HG03520 (cell line): ENCODE measurements around the gene TTBK1.

ENCODE experiments used
- ATAC-seq: cut with Tn5 transposase; IDR thresholded peaks from one replicate; pipeline ENCODE4 v1.9.1; 2021; ENCODE audit warnings: mild to moderate bottlenecking, moderate library complexity; ENCODE audit not compliant: unreplicated experiment

Gene TTBK1

DNA sequence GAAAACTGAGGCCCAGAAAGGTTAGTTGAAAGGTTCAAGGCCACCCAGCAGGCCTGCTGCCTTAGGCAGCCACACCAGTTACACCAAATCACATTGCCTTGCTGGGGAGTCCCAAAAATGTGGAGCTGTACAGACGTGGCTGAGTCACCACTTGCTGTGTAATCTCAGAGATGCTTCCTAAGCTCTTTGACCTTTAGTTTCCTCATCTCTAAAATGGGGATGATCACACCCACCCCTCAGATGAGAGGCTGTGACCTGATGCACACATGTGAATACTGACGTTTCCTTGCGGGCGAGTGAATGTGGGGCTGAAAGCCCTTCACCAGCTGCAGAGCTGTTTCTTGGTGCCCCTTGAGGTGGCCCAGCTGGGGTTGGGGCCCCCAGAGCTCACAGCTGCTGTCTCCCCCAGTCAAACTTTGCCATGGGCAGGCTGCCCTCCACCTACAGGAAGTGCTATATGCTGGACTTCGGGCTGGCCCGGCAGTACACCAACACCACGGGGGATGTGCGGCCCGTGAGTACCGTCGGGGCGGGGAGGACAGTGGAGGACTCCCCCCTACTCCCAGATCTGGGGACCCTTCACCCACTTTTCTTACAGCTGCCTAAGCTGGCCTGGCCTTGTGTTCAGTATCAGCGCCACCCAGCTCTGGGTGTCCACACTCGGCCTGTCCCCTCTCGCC, 11.0 kb downstream of the TTBK1 start:
- no peak for ATAC-seq

DNA sequence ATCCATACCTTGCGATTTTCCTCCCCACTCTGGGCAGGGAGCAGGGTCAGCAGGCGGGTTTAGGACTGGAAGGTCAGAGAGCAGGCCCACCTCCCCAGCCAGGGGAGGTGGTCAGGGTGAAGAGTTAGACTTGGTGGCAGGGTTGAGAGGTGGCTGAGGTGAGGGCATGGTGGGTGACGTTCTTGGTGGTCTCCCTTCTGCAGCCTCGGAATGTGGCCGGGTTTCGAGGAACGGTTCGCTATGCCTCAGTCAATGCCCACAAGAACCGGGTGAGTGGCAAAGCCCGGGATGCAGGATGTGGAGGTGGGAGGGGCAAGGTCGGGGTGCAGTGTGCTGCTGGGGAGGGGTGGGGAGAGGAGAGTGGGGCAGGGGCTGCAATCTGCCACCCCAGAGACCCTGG, 11.6 kb downstream of the TTBK1 start:
- no peak for ATAC-seq

DNA sequence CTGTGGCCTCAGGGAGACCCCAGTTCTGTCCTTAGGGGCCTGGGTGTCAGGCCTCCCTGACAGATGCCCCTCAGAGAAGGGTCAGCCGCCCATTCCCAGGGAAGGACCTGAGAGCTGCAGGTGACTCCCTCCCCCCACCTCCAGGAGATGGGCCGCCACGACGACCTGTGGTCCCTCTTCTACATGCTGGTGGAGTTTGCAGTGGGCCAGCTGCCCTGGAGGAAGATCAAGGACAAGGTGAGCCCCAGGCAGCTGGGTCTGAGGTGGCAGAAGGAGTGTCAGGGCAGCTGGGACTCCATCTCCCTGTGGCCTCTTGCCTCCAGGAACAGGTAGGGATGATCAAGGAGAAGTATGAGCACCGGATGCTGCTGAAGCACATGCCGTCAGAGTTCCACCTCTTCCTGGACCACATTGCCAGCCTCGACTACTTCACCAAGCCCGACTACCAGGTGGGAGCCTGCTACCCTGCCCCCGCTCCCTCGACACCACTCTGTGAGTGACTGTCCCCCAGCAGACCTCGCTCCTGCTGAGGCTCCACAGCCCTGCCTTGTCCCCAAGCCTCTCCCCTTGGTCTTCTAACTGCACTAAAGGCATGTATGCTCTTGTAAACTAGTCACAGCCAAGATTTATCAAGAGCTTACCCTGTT, 12.2 kb downstream of the TTBK1 start:
- ATAC-seq, result no peak

DNA sequence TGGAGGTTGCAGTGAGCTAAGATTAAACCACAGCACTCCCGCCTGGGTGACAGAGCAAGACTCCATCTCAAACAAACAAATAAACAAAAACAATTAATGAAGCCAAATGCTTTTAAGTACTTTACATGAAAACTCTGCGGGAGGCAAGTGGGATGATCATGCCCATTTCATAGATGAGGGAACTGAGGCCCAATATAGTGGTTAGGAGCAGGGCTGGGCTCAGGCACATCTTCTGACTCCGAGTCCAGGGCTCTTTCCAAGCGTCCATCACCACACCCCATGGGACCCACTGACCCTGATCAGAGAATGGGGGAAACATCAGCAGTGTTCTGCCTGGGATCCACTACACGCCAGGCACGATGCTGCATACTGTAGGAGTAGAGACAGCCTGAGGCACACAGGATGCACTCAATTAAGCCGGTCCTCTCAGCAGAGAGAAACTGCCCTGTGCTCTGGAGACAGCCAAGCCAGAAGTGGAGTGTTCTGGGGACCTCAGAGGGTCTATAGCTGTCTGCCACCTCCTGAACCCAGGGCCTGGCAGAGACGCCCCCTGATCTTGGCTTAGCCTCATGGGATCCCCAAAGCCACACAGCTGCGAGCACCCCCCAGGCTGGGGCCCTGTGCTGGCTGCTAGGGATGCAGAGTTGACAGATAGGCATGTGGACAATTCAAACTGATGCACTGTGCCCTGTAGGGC, 13.5 kb downstream of the TTBK1 start:
- ATAC-seq, result no peak

DNA sequence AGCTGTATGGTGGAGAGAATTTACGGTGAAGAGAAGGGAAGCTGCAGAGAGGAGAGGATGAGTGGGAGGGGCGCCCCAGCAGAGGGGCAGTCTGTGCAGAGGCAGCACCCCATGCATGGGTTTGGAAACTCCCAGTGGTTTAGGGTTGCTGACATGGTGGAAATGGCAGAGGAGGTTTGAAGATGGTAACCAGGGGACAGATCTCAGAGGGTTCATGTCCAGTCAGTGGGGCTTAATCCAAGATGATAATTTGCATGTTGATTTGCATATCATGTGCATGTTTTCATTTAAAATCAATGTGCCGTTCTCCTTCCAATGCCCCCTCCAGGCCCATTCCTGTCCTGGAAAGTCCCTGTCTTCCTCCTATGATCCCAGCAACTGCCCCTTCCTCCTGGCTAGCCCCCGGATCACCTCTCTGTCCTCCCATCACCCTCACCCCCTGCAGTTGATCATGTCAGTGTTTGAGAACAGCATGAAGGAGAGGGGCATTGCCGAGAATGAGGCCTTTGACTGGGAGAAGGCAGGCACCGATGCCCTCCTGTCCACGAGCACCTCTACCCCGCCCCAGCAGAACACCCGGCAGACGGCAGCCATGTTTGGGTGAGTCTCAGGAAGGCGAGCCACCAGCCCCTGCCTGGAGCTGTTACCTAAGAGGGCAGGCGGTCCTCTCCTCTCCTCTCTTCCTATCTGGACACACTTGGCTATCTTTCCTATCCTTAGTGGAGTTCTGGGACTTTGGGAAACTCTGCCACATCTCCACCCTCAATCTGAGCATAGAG, 14.3 kb downstream of the TTBK1 start:
- no peak for ATAC-seq

DNA sequence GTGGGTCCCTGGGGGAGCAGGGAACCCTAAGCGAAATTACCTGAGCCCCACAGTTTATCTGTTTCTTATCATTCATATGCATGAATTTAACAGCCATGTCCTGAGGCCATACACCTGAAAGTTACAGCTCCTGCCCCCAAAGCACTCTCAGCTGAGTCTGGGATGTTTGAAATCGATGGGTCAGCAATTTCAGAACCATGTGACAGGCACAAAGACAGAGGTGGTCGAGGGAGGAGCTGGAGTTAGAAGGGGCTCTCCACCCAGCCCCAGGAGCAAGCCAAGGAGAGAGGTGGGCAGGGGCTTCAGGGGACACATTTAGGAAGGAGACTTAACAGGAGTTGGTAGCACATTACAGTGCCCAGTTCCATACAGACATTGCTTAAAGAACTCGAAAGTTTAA, 14.9 kb downstream of the TTBK1 start:
- no peak for ATAC-seq

DNA sequence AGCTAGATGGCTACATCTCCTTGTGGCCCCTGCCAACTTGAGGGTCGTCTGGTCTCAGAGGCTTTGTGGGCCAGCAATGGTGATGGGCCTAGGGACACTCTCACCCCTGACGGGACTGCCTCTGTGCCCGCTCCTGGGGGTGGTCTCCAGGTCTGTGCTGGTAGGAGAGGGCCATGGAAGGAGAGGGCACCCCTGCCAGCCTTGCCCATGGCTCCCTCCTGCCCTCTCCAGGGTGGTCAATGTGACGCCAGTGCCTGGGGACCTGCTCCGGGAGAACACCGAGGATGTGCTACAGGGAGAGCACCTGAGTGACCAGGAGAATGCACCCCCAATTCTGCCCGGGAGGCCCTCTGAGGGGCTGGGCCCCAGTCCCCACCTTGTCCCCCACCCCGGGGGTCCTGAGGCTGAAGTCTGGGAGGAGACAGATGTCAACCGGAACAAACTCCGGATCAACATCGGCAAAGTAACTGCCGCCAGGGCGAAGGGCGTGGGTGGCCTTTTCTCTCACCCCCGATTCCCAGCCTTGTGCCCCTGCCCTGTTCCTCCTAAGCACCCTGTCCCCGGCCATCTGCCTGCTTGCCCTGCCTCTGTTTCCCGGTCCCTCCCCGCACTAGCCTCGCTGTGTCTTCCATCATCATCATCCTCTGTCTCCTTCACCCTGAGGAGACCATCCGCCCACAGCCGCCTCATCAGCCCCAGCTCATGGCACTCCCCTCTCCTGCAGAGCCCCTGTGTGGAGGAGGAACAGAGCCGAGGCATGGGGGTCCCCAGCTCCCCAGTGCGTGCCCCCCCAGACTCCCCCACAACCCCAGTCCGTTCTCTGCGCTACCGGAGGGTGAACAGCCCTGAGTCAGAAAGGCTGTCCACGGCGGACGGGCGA, 15.8 kb downstream of the TTBK1 start:
- ATAC-seq, result no peak

DNA sequence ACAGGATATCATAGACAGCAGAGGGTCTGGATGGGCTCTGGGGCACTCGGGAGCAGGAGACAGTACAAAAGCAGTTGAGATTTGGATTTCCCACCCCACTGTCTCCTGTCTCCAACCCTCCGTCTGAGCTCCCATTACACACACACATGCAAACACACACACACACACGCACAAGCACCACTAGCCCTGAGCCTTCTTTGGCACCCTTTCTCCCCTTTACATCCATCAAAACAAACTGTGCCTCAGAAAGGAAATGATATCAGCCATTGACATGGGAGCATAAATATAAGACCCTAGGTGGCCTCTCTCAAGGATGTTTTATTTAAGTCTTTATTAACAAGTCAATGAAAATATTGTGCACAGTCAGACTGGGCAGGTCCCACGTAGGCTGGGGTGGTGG, 17.5 kb downstream of the TTBK1 start:
- no peak for ATAC-seq

DNA sequence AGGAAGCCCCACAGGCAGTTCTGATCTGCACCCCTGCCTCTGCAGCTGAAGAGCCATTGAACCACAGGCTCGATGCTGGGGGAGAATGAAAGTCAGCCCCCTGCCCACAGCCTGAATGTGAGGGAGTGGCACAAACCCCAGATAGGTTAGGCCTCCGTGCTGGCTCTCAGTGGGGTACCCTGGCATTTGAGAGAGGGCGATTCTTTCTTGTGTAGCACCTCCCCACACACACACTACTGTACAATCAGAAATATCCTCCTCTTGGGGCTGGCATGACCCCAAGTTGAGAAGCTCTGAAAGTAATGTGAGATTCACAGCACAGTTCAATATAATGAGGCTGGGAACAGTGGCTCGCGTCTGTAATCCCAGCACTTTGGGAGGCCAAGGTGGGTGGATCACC, 17.9 kb downstream of the TTBK1 start:
- no peak for ATAC-seq

DNA sequence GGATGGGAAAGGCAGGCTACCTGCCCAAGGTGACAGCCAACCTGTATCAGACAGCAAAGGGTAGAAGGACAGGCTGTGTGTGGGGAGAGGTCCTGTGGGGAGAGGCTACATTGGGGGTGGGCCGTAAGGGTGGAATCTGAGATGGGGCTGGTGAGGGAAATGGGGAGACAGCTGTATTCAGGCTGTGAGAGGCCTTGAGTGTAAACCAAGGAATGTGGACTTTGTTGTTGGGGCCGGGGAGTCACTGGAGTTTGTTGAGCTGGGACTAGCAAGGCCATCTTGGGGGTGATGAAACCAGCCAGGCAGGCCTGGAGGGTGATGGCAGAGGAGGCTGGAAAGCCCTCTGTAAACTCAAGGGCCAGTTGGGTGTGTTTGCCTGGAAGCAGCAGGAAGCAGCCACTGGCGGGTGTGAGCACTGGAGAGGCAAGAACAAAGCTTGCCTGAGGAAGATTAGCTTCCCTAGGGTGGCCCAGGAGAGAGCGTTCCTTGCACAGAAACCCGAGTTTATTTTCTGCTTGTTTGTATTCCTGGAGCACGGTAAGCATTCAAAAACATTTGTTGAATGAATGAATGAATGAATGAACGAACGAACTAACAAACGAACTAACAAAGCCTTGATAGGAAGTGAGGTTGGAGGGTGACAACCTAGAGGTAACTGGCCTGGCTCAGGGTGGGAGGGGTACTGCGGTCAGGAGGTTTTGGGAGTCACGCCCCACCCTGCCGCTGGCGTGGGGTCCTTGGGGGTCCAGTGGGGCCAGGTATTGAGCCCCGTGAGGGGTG, 18.9 kb downstream of the TTBK1 start:
- ATAC-seq, result no peak

DNA sequence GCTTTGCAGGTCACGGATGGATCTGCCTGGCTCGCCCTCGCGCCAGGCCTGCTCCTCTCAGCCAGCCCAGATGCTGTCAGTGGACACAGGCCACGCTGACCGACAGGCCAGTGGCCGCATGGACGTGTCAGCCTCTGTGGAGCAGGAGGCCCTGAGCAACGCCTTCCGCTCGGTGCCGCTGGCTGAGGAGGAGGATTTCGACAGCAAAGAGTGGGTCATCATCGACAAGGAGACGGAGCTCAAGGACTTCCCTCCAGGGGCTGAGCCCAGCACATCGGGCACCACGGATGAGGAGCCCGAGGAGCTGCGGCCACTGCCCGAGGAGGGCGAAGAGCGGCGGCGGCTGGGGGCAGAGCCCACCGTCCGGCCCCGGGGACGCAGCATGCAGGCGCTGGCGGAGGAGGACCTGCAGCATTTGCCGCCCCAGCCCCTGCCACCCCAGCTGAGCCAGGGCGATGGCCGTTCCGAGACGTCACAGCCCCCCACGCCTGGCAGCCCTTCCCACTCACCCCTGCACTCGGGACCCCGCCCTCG, 19.6 kb downstream of the TTBK1 start:
- ATAC-seq, result no peak

DNA sequence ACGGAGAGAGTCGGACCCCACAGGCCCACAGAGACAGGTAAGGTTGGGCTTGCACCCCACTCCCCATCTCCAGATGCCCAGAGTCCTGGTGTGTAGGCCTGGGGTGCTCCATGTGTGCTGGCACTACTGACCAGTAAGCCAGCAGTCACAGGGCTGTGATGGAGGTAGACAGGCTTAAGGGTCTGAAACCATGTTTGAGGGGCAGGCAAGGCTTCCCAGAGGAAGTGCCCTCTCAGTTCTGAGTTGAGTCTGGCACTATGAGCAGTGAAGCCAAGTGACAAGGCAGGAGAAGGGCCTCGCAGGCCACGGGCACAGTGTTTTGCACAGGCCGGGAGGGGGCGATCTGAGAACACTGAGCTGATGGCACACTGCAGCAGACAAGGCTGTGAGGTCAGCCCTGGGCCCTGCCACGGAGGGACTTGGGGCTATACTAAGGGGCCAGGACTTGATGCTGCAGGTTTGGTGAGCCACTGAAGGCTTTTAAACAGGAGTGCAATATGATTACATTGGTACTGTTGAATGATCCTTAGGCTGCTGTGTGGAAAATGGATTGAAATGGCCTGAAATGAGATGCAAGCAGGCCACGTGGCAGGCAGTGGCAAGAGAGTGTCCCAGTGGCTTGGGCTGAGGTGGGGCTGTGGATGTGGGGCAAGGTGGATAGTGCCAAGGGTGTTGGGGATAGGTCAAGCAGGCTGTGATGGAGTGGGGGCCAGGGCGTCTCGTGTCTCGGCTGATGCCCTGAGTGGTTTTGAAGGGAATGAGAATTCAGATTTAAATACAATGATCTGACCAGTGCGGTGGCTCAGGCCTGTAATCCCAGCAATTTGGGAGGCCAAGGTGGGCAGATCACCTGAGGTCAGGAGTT, 20.3 kb downstream of the TTBK1 start:
- peak; percentile 55 for ATAC-seq

DNA sequence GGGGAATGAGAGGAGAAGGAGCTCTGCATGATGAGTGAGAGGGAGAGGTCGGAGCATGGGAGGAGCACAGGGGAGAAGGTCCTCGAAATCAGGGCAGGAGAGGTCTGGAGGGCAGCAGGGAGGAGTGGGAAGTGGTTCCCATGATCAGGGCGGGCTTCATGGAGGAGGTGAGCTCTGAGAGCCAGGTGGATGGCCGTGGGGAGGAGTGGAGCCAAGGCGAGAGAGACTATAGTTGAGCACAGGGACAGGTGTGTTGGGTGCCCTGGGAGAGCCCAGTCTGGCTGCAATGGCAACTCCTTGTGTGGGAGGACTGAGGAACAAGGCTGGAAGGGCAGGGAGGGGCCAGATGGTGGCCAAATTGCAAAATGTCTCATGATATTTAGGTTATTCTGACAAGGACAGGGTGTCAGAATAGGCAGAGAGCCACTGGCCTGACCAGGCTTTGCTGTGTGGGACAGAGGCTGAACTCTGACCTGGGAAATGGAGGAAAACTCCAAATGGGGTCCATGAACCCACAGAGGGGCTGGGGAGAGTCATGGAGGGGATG, 21.4 kb downstream of the TTBK1 start:
- ATAC-seq, result no peak

DNA sequence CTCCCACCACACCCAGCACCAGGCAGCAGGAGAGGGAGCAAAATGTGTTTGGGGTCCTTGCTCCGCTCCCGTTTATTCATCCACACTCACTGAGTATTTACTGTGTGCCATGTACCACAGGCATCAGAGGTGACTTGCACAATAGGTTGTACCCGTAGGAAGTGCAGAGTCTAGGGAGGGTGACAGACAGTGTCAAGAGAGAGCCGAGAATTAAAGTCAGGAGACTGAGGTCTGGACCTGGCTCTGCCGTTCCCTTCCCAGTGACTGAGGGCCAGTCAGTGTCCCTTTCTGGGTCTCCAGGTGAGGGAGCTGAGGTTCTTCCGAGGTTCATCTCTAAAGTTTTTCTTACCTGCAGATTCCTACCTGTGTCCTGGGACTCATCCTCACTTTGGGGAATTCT, 22.3 kb downstream of the TTBK1 start:
- no peak for ATAC-seq

DNA sequence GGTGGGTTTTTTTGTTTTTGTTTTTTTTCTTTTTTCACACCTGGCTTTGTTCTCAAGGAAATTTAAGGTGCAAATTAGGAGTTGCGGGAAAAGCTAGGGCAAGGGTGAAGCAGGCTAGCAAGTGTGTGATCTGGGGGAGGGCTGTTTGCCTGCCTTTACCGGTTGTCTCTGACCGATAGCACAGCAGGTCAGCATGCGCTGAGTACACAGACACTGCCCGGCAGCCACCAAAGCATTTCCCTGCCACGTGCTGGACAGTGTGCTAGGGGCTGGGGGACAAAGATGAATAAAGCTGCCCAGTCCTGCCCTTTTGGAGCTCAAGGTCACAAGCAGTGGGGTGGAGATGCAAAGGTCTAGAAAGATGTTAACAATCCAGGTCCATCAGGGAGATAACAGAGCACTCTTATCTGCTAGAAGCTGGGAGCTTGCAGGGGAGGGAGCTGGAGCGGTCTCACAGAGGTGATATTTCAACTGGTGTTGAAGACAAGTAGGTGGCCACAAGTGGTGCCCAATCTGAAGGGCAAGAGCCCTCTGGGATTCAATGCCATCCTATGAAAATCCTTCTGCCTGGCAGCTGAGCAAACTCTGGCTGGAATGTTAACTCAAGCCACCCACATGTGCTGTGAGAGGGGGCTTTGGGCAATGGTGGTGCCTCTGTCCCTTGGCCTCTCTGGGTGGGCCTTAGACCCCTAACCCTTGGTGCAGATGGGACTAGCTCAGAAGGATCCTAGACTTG, 24.5 kb downstream of the TTBK1 start:
- ATAC-seq, result no peak

DNA sequence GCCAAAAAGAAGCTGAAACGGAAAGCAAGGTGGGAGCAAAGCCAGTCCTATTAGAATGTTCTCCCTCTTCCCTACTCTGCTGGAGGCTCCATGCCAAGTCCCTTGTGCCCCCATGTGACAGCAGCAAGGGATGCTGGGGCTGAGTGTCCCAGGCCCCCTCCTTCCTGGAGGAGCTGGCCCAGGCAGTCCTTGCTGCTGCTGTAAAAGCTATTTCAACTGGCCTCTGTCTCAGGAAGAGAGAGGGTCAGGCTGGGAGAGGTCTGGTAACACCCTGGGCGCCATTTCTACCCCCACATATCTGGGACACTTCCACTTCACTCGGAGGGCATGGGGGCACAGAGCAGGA, 25.0 kb downstream of the TTBK1 start:
- no peak for ATAC-seq

DNA sequence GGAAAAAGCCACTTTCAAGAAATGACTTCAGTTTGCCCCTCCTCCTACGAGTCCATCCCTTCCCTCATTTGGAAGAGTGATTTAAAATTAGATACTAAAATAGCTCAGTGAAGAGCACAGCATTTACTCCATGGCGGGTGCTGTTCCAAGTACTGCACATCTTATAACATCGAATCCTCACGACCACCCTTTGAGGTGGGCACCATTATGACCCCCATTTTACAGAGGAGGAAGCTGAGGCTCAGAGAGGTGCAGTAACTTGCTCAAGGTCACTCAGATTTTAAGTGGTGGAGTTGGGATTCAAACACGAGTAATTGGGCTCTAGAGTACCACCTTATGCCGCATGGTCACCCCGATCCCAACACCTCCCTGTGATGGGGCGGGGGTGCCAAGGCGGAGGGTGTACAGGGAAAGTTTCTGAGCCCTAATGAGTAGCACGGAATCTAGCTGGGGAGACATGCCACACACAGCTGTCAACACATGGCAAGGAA, 25.5 kb downstream of the TTBK1 start:
- ATAC-seq, result no peak
